ENCODE results near the gene FOXI1. TPM values are rescaled to one million over a fixed set of nuclear protein-coding genes. Genes with fewer than 3 reads are reported as not detected.
A peak's percentile ranks its signal among the peaks of the same experiment; 100 is the strongest.
"Not testable (repeated sequence)": the region's sequence is repeated elsewhere in the genome, so short reads cannot be mapped to it uniquely, and the experiment has no call there.

Gene FOXI1
- total RNA-seq, 1 donor from 2014 or later: 0.09 TPM

- H3K27me3 Mint-ChIP-seq: no peaks in the 10 kb centered on the region
- H3K4me3 Mint-ChIP-seq: no peak overlapping the region
- no peak for DNase-seq
- intact Hi-C loops (cut with micrococcal nuclease): no loop called here
- peaks cover 75% of the 10 kb centered on the region for H3K36me3 Mint-ChIP-seq (ENCODE audit: low read depth)
- H3K27ac Mint-ChIP-seq: no peak overlapping the region
- peaks cover 2% of the 10 kb centered on the region for H3K4me1 Mint-ChIP-seq
- no peaks in the 10 kb centered on the region for H3K9me3 Mint-ChIP-seq
These were observed 27.2 kb upstream of the FOXI1 start for GRCh38 chr5:170078458-170078857.

- intact Hi-C loops (cut with micrococcal nuclease): no loop called here
- H3K36me3 Mint-ChIP-seq (ENCODE audit: low read depth): peaks cover 80% of the 10 kb centered on the region
- H3K9me3 Mint-ChIP-seq: no peaks in the 10 kb centered on the region
- H3K4me1 Mint-ChIP-seq: peaks cover 2% of the 10 kb centered on the region
- no peaks in the 10 kb centered on the region for H3K27me3 Mint-ChIP-seq
- DNase-seq: no peak
- H3K27ac Mint-ChIP-seq: no peak overlapping the region
- no peak overlapping the region for H3K4me3 Mint-ChIP-seq
These were observed 26.8 kb upstream of the FOXI1 start for GRCh38 chr5:170078931-170079330.

GRCh38 chr5:170080217-170080616 is 25.5 kb upstream of the FOXI1 start:
- no peaks in the 10 kb centered on the region for H3K9me3 Mint-ChIP-seq
- H3K4me3 Mint-ChIP-seq: no peak overlapping the region
- peaks cover 78% of the 10 kb centered on the region for H3K36me3 Mint-ChIP-seq (ENCODE audit: low read depth)
- no peak overlapping the region for H3K27ac Mint-ChIP-seq
- peaks cover 2% of the 10 kb centered on the region for H3K4me1 Mint-ChIP-seq
- intact Hi-C loops (cut with micrococcal nuclease): no loop called here
- no peaks in the 10 kb centered on the region for H3K27me3 Mint-ChIP-seq
- DNase-seq: no peak

GRCh38 chr5:170080786-170081445 is 24.8 kb upstream of the FOXI1 start:
- Mint-ChIP-seq H3K27me3 (no peaks in the 10 kb centered on the region), H3K27ac (no peak overlapping the region), H3K4me1 (peaks cover 2% of the 10 kb centered on the region), H3K4me3 (no peak overlapping the region), H3K36me3 (ENCODE audit: low read depth) (peaks cover 79% of the 10 kb centered on the region), H3K9me3 (no peaks in the 10 kb centered on the region)
- DNase-seq: no peak
- intact Hi-C loops (cut with micrococcal nuclease): no loop called here

GRCh38 chr5:170081616-170082015 is 24.1 kb upstream of the FOXI1 start:
- Mint-ChIP-seq H3K4me3 (no peak overlapping the region), H3K27ac (peak overlapping the region; percentile 23), H3K4me1 (peaks cover 2% of the 10 kb centered on the region), H3K27me3 (no peaks in the 10 kb centered on the region), H3K36me3 (ENCODE audit: low read depth) (peaks cover 73% of the 10 kb centered on the region), H3K9me3 (no peaks in the 10 kb centered on the region)
- no peak for DNase-seq
- intact Hi-C loops (cut with micrococcal nuclease): no loop called here

- no peak overlapping the region for H3K27ac Mint-ChIP-seq
- H3K4me1 Mint-ChIP-seq: peaks cover 2% of the 10 kb centered on the region
- no peak overlapping the region for H3K4me3 Mint-ChIP-seq
- no peaks in the 10 kb centered on the region for H3K27me3 Mint-ChIP-seq
- intact Hi-C loops (cut with micrococcal nuclease): no loop called here
- peaks cover 74% of the 10 kb centered on the region for H3K36me3 Mint-ChIP-seq (ENCODE audit: low read depth)
- no peaks in the 10 kb centered on the region for H3K9me3 Mint-ChIP-seq
- no peak for DNase-seq
These were observed 23.0 kb upstream of the FOXI1 start for GRCh38 chr5:170082701-170083100.

DNA sequence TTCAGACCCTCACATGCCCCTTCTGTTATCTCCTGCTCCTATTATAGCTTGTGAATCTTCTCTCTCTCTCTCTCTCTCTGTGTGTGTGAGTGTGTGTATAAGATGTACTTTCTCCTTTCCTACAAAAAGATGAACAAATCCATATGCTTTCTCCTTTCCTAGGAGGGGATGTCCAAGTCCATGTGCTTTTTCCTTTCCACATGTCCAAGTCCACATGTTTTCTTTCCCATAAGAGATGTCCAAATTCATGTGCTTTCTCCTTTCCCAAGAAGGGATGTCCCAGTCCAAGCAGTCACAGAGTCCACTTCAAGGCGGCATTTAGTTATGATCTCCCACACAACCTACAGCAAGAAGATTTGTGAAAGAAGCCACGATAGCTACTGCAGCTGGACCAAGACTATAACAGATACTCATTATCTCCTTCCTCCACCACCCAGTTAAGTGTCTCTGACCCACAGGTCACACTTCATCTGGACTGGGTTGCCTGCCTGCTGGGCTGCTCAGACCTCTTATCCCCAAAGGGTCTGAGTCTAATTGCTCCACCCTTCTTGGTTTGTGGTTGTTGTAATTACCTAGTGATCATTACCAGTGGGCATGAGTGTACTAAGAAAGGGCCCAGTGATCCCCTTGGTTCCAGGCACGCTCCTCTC is 18.4 kb upstream of the FOXI1 start:
- no peak for DNase-seq
- no peak overlapping the region for H3K4me3 Mint-ChIP-seq
- H3K4me1 Mint-ChIP-seq: no peaks in the 10 kb centered on the region
- H3K36me3 Mint-ChIP-seq (ENCODE audit: low read depth): peaks cover 39% of the 10 kb centered on the region
- intact Hi-C loops (cut with micrococcal nuclease): no loop called here
- H3K27ac Mint-ChIP-seq: no peak overlapping the region
- H3K27me3 Mint-ChIP-seq: no peaks in the 10 kb centered on the region
- H3K9me3 Mint-ChIP-seq: no peaks in the 10 kb centered on the region

DNA sequence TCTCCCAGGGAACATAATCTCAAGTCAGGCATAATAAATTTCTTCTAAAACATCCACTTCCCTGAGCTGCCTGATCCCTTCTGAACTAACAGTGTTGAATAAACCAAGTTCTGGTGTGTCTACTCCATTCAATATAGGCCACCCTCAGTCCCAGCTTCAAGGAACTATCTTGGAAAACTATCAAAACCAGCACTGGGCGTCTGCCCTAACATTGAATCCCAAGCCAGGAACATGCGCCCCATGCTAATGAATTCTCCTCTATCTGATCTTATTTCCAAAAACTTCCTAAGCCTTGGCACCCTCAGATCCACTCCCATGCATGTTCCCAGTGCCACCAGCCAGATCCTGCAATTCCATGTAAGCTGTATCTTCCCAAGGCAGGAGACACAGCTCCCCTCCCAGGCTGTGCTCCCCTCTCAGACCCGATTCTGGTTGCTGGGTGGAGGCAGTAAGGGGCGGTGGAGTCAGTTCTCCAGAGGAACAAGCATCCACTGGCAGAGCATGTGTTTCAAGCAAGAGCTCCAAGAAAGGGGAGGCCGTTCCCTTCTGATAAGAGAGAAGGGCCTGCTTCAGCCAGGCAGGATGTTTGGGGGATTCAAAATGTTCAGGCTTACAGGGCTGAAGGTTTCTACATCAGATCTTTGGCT is 13.1 kb upstream of the FOXI1 start:
- Mint-ChIP-seq H3K36me3 (ENCODE audit: low read depth) (peaks cover 3% of the 10 kb centered on the region), H3K4me3 (no peak overlapping the region), H3K27ac (no peak overlapping the region), H3K4me1 (no peaks in the 10 kb centered on the region), H3K9me3 (no peaks in the 10 kb centered on the region), H3K27me3 (no peaks in the 10 kb centered on the region)
- no peak for DNase-seq
- intact Hi-C loops (cut with micrococcal nuclease): no loop called here

GRCh38 chr5:170094329-170094728 is 11.4 kb upstream of the FOXI1 start:
- H3K36me3 Mint-ChIP-seq (ENCODE audit: low read depth); H3K4me3 Mint-ChIP-seq; H3K27ac Mint-ChIP-seq; DNase-seq; H3K27me3 Mint-ChIP-seq; H3K4me1 Mint-ChIP-seq; H3K9me3 Mint-ChIP-seq; intact Hi-C loops (cut with micrococcal nuclease): not testable (repeated sequence)

DNA sequence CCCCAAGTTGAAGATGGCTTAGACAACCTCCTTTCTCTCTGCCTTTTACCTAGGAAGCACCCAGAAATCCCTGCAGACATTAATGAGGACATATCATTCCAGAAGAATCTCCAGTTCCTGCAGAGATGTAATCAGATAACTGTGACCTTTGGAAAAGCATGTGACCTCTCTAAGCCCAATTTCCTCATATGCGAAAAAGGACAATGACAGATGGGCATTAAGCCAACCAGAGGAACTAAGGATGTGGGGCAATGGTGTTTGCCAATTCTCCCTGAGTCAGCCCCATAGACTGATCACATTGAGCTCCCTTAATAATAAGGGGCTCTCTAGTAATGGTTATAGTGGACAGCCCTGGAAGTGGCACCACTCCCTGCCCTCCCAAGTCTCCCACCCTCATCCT is 10.1 kb upstream of the FOXI1 start:
- Mint-ChIP-seq H3K4me1 (peaks cover 1% of the 10 kb centered on the region), H3K27me3 (peaks cover 5% of the 10 kb centered on the region), H3K27ac (no peak overlapping the region), H3K4me3 (no peak overlapping the region), H3K9me3 (no peaks in the 10 kb centered on the region), H3K36me3 (ENCODE audit: low read depth) (no peaks in the 10 kb centered on the region)
- intact Hi-C loops (cut with micrococcal nuclease): no loop called here
- no peak for DNase-seq

- Mint-ChIP-seq H3K9me3 (no peaks in the 10 kb centered on the region), H3K27me3 (peaks cover 5% of the 10 kb centered on the region), H3K4me3 (no peak overlapping the region), H3K36me3 (ENCODE audit: low read depth) (no peaks in the 10 kb centered on the region), H3K4me1 (peaks cover 1% of the 10 kb centered on the region), H3K27ac (no peak overlapping the region)
- intact Hi-C loops (cut with micrococcal nuclease): no loop called here
- no peak for DNase-seq
These were observed 7.8 kb upstream of the FOXI1 start for GRCh38 chr5:170097934-170098333.

DNA sequence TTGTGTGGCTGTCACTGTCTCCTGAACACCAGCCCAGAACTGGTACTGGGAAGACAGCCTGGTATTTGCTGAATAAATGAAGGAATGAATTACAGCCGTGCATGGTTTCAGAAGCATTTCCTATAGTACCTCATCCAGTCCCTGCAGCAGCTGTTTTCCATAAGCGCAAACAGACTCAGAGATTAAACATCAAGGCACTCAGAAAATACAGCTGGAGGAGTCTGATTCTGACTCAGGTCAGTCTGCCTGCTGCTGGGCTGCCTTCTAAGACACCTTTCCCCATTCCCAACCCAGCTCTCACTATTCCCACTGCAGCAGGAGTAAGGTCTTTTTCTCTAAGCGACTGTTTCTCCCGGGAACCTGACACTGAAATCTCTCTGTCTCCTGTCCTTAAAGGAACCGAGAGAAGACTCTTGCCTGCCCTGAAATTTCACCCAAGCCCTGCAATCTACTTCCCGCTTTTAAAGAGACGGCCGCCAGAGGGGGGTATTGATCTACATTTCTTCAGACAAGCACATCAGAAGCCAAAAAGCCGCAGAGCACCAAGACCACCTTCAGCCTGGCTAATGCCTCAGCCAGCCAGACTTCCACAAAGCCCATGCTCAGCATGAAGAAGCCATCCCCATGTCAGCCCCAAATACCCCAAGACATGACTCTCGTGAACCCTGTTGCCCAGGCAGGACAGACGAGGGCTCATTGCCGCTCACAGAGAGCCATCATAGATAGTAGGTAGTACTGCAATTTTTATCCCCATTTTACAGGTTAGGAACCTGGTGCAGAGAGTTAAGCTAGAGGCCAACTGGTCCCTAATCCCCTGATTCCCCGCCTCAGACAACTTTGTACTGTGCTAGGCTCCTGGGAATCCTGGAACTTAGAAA is 5.4 kb upstream of the FOXI1 start:
- no peak overlapping the region for H3K27ac Mint-ChIP-seq
- H3K4me3 Mint-ChIP-seq: no peak overlapping the region
- no peaks in the 10 kb centered on the region for H3K9me3 Mint-ChIP-seq
- DNase-seq: peak; percentile 88
- no peaks in the 10 kb centered on the region for H3K36me3 Mint-ChIP-seq (ENCODE audit: low read depth)
- H3K4me1 Mint-ChIP-seq: peaks cover 1% of the 10 kb centered on the region
- intact Hi-C loops (cut with micrococcal nuclease): loop anchor here (1.0 to 10.0 kb wide), 4 partner anchors 84 to 321 kb away; no protein-coding TSS in a partner anchor
- H3K27me3 Mint-ChIP-seq: peaks cover 6% of the 10 kb centered on the region

DNA sequence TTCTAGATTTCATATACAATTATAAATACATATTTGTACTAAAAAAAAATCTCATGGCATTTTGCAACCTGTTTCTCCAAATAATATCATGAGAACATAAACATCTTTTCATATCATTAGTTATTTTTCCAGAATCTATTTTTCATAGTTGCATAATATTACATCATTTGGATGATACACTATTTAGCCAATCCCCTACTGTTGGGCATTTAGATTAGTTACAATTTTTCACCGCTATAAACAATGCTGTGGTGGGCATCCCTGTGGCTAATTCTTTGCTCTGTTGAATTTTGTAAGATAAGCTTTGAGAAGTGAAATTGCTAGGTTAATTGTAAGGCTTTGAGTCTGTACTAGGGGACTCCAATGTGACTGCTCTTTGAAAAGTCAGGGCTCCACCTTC is 2.2 kb upstream of the FOXI1 start:
- no peak overlapping the region for H3K27ac Mint-ChIP-seq
- H3K4me3 Mint-ChIP-seq: no peak overlapping the region
- no peaks in the 10 kb centered on the region for H3K9me3 Mint-ChIP-seq
- no peaks in the 10 kb centered on the region for H3K36me3 Mint-ChIP-seq (ENCODE audit: low read depth)
- no peak for DNase-seq
- H3K4me1 Mint-ChIP-seq: peaks cover 1% of the 10 kb centered on the region
- H3K27me3 Mint-ChIP-seq: peaks cover 14% of the 10 kb centered on the region
- intact Hi-C loops (cut with micrococcal nuclease): loop anchor here (10.0 kb wide), 1 partner anchor 111 kb away; no protein-coding TSS in a partner anchor

Data from activated CD4-positive, alpha-beta T cell treated with anti-CD3 and anti-CD28 coated beads, Interleukin-2, amount 10 ng/mL, durations not matched to agents 24 days and 14 days (primary cell).